ENCODE measurements around the gene SRSF3. TPM values are rescaled to one million over a fixed set of nuclear protein-coding genes. Genes with fewer than 3 reads are reported as not detected.

Gene SRSF3
- total RNA-seq, 2 experiments from 2014 or later, result 394 to 441 TPM

DNA sequence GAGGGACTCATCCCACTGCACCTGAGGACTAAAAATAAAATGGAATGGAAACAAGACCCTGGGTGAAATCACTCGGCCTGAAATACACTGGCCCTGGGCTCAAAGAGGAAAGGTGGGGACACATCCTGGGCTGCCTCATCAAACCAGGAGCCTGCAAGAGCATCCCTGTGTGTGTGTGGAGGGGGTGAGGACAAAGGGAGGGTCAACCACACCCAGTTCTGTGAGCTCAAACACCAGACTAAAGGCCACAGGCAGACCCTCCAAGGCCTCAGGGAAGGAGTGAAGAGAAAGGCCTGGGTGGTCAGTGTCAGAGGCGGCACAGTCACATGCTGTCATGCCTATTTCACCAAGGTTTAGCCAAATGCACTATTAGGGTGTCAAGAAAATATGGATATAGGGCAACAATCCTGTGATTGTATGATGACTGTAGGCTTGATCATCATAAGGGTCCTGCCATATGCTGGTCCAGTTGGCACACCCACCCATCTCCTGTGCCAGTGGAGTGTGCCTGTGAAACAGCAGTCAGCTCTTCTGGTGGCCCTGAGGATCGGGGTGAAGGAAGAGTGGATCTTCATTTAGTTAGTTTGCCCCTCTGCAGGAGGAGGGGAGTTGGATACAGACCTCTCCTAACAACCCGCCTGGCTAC lies 28.9 kb downstream of the SRSF3 start:
- Mint-ChIP-seq H3K9me3 (no peaks in the 10 kb centered on the region), H3K4me1 (peaks cover 27% of the 10 kb centered on the region), H3K4me3 (no peak overlapping the region), H3K27ac (peak overlapping the region; percentile 43), H3K36me3 (ENCODE audit: low read depth) (peaks cover 4% of the 10 kb centered on the region), H3K27me3 (no peaks in the 10 kb centered on the region)
- DNase-seq, result no peak
- POLR2A ChIA-PET, result no interaction called here
- CTCF ChIA-PET, result interaction anchor here (0.6 to 2.4 kb wide), 6 partner anchors 17 to 142 kb away, joined by 3 to 11 read pairs (median 4); no protein-coding TSS in a partner anchor

DNA sequence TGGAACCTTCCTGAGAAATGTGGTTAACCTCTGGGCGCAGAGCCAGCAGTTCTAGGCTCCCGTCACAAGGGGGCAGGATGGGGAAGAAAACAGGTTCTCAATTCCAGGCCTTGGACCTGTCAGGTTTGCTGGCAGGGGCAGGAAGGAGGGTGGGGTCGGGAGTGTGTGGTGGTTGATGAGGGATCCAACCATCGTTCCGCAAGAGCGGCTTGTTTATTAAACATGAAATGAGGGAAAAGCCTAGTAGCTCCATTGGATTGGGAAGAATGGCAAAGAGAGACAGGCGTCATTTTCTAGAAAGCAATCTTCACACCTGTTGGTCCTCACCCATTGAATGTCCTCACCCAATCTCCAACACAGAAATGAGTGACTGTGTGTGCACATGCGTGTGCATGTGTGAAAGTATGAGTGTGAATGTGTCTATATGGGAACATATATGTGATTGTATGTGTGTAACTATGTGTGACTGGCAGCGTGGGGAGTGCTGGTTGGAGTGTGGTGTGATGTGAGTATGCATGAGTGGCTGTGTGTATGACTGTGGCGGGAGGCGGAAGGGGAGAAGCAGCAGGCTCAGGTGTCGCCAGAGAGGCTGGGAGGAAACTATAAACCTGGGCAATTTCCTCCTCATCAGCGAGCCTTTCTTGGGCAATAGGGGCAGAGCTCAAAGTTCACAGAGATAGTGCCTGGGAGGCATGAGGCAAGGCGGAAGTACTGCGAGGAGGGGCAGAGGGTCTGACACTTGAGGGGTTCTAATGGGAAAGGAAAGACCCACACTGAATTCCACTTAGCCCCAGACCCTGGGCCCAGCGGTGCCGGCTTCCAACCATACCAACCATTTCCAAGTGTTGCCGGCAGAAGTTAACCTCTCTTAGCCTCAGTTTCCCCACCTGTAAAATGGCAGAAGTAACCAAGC lies 29.6 kb downstream of the SRSF3 start:
- peaks cover 27% of the 10 kb centered on the region for H3K4me1 Mint-ChIP-seq
- ChIA-PET POLR2A (no interaction called here), CTCF (interaction anchor here (0.5 to 2.4 kb wide), 10 partner anchors 11 to 364 kb away, joined by 3 to 11 read pairs (median 3); no protein-coding TSS in a partner anchor)
- H3K4me3 Mint-ChIP-seq, result no peak overlapping the region
- no peaks in the 10 kb centered on the region for H3K9me3 Mint-ChIP-seq
- H3K27ac Mint-ChIP-seq, result peak overlapping the region; percentile 7
- no peaks in the 10 kb centered on the region for H3K27me3 Mint-ChIP-seq
- DNase-seq, result peak; percentile 82
- H3K36me3 Mint-ChIP-seq (ENCODE audit: low read depth), result peaks cover 4% of the 10 kb centered on the region

- ChIA-PET POLR2A (no interaction called here), CTCF (interaction anchor here (0.5 to 2.4 kb wide), 11 partner anchors 10 to 364 kb away, joined by 3 to 11 read pairs (median 3); partner anchors contain the start of gene CDKN1A)
- Mint-ChIP-seq H3K4me1 (peaks cover 27% of the 10 kb centered on the region), H3K4me3 (no peak overlapping the region), H3K36me3 (ENCODE audit: low read depth) (no peaks in the 10 kb centered on the region), H3K27ac (no peak overlapping the region), H3K27me3 (no peaks in the 10 kb centered on the region), H3K9me3 (no peaks in the 10 kb centered on the region)
- DNase-seq, result no peak
These were observed 30.4 kb downstream of the SRSF3 start for GRCh38 chr6:36624461-36625157.

GRCh38 chr6:36625158-36625919 lies 31.2 kb downstream of the SRSF3 start:
- Mint-ChIP-seq H3K36me3 (ENCODE audit: low read depth) (no peaks in the 10 kb centered on the region), H3K27me3 (no peaks in the 10 kb centered on the region), H3K27ac (no peak overlapping the region), H3K4me1 (peaks cover 27% of the 10 kb centered on the region), H3K4me3 (no peak overlapping the region), H3K9me3 (no peaks in the 10 kb centered on the region)
- no peak for DNase-seq
- POLR2A ChIA-PET, result no interaction called here
- CTCF ChIA-PET, result interaction anchor here (0.6 to 1.9 kb wide), 7 partner anchors 10 to 141 kb away, joined by 3 to 7 read pairs (median 3); partner anchors contain the start of gene CDKN1A

GRCh38 chr6:36626636-36627035 lies 32.5 kb downstream of the SRSF3 start:
- DNase-seq, result no peak
- H3K4me3 Mint-ChIP-seq, result no peak overlapping the region
- no peaks in the 10 kb centered on the region for H3K9me3 Mint-ChIP-seq

GRCh38 chr6:36627141-36627540 lies 33.0 kb downstream of the SRSF3 start:
- Mint-ChIP-seq H3K36me3 (ENCODE audit: low read depth) (no peaks in the 10 kb centered on the region), H3K4me1 (peaks cover 29% of the 10 kb centered on the region), H3K4me3 (no peak overlapping the region), H3K27me3 (no peaks in the 10 kb centered on the region), H3K27ac (no peak overlapping the region), H3K9me3 (no peaks in the 10 kb centered on the region)
- CTCF ChIA-PET, result interaction anchor here (0.9 kb wide), 1 partner anchor 91 kb away, joined by 6 read pairs; no protein-coding TSS in a partner anchor
- POLR2A ChIA-PET, result no interaction called here
- no peak for DNase-seq

More at GRCh38 chr6:36626636-36627035, 32.5 kb downstream of the SRSF3 start:
- peaks cover 29% of the 10 kb centered on the region for H3K4me1 Mint-ChIP-seq
- no peaks in the 10 kb centered on the region for H3K36me3 Mint-ChIP-seq (ENCODE audit: low read depth)
- H3K27me3 Mint-ChIP-seq, result no peaks in the 10 kb centered on the region
- ChIA-PET POLR2A (no interaction called here), CTCF (no interaction called here)
- H3K27ac Mint-ChIP-seq, result no peak overlapping the region

GRCh38 chr6:36627801-36628246 lies 33.7 kb downstream of the SRSF3 start:
- Mint-ChIP-seq H3K27me3 (no peaks in the 10 kb centered on the region), H3K4me3 (no peak overlapping the region), H3K36me3 (ENCODE audit: low read depth) (no peaks in the 10 kb centered on the region), H3K27ac (peak overlapping the region; percentile 58), H3K9me3 (no peaks in the 10 kb centered on the region), H3K4me1 (peaks cover 26% of the 10 kb centered on the region)
- POLR2A ChIA-PET, result no interaction called here
- DNase-seq, result no peak
- CTCF ChIA-PET, result interaction anchor here (0.7 to 2.4 kb wide), 3 partner anchors 13 to 173 kb away, joined by 3 to 11 read pairs (median 6); no protein-coding TSS in a partner anchor

DNA sequence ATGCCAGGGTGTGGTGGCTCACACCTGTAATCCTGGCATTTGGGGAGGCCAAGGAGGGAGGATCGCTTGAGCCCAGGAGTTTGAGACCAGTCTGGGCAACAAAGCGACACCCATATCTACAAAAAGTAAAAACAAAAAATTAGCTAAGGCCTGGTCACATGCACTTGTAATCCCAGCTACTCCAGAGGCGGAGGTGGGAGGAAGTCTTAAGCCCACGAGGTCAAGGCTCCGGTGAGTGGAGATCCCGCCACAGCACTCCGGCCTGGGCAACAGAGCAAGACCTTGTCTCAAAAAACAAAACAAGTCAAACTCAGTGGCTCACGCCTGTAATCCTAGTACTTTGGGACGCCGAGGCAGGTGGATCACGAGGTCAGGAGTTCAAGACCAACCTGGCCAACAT lies 35.6 kb downstream of the SRSF3 start:
- Mint-ChIP-seq H3K36me3 (ENCODE audit: low read depth) (no peaks in the 10 kb centered on the region), H3K4me3 (no peak overlapping the region), H3K9me3 (no peaks in the 10 kb centered on the region), H3K27me3 (no peaks in the 10 kb centered on the region), H3K27ac (peak overlapping the region; percentile 19), H3K4me1 (peaks cover 15% of the 10 kb centered on the region)
- ChIA-PET CTCF (interaction anchor here (2.4 to 2.5 kb wide), 2 partner anchors 14 to 15 kb away, joined by 9 to 11 read pairs; no protein-coding TSS in a partner anchor), POLR2A (no interaction called here)
- no peak for DNase-seq

- Mint-ChIP-seq H3K4me3 (no peak overlapping the region), H3K9me3 (no peaks in the 10 kb centered on the region), H3K36me3 (ENCODE audit: low read depth) (no peaks in the 10 kb centered on the region), H3K27me3 (no peaks in the 10 kb centered on the region), H3K27ac (no peak overlapping the region), H3K4me1 (peaks cover 9% of the 10 kb centered on the region)
- DNase-seq, result no peak
- POLR2A ChIA-PET, result no interaction called here
- CTCF ChIA-PET, result interaction anchor here (0.6 to 2.5 kb wide), 7 partner anchors 8 to 487 kb away, joined by 3 to 9 read pairs (median 3); no protein-coding TSS in a partner anchor
These were observed 37.3 kb downstream of the SRSF3 start for GRCh38 chr6:36631326-36632011.

- Mint-ChIP-seq H3K27ac (no peak overlapping the region), H3K9me3 (no peaks in the 10 kb centered on the region), H3K27me3 (no peaks in the 10 kb centered on the region), H3K4me3 (no peak overlapping the region), H3K36me3 (ENCODE audit: low read depth) (no peaks in the 10 kb centered on the region), H3K4me1 (peaks cover 2% of the 10 kb centered on the region)
- CTCF ChIA-PET, result interaction anchor here (1.2 kb wide), 1 partner anchor 91 kb away, joined by 3 read pairs; no protein-coding TSS in a partner anchor
- POLR2A ChIA-PET, result no interaction called here
- no peak for DNase-seq
These were observed 39.2 kb downstream of the SRSF3 start for GRCh38 chr6:36633370-36633769.

DNA sequence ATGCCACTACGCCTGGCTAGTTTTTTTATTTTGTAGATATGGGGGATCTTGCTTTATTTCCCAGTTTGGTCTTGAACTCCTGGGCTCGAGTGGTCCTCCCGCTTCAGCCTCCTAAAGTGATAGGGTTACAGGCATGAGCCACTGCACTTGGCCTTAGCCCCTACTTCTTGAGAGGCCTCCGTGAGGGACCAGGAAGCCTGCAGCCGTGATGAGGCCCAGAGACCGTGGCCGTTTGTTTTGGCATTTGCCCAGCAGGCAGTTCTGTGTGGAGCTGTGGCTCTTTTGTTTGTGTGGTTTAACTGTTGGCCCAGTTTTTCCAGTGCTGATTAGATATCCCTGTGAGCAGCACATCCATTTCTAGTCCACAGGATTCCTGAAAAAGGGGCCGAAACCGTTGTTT lies 39.8 kb downstream of the SRSF3 start:
- no peak for DNase-seq
- POLR2A ChIA-PET, result no interaction called here
- Mint-ChIP-seq H3K27me3 (no peaks in the 10 kb centered on the region), H3K9me3 (no peaks in the 10 kb centered on the region), H3K36me3 (ENCODE audit: low read depth) (no peaks in the 10 kb centered on the region), H3K4me3 (no peak overlapping the region), H3K27ac (no peak overlapping the region), H3K4me1 (peaks cover 2% of the 10 kb centered on the region)
- CTCF ChIA-PET, result no interaction called here

Measured in activated CD4-positive, alpha-beta T cell treated with anti-CD3 and anti-CD28 coated beads, Interleukin-2, amount 10 ng/mL, durations not matched to agents 7 days and 5 days (primary cell).